Measurements from ENCODE around the gene TMEM14B.
A peak's percentile ranks its signal among the peaks of the same experiment; 100 is the strongest.

TMEM14B gene

GRCh38 chr6:10747251-10747972 lies at the start of gene TMEM14B:
TMEM14B (plus strand) TSS chr6:10747805; CDS start chr6:10749246, 1,441 bp downstream.
- TF ChIP-seq ZFX (IDR thresholded peaks at IDR 0.05; ENCODE audit: borderline replicate concordance), result no peak
- TF ChIP-seq, protein P1, sequence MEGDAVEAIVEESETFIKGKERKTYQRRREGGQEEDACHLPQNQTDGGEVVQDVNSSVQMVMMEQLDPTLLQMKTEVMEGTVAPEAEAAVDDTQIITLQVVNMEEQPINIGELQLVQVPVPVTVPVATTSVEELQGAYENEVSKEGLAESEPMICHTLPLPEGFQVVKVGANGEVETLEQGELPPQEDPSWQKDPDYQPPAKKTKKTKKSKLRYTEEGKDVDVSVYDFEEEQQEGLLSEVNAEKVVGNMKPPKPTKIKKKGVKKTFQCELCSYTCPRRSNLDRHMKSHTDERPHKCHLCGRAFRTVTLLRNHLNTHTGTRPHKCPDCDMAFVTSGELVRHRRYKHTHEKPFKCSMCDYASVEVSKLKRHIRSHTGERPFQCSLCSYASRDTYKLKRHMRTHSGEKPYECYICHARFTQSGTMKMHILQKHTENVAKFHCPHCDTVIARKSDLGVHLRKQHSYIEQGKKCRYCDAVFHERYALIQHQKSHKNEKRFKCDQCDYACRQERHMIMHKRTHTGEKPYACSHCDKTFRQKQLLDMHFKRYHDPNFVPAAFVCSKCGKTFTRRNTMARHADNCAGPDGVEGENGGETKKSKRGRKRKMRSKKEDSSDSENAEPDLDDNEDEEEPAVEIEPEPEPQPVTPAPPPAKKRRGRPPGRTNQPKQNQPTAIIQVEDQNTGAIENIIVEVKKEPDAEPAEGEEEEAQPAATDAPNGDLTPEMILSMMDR (IDR thresholded peaks at IDR 0.05), result no peak
- peak within 1 kb of the TSS; percentile 88 for H3K27ac ChIP-seq

DNA sequence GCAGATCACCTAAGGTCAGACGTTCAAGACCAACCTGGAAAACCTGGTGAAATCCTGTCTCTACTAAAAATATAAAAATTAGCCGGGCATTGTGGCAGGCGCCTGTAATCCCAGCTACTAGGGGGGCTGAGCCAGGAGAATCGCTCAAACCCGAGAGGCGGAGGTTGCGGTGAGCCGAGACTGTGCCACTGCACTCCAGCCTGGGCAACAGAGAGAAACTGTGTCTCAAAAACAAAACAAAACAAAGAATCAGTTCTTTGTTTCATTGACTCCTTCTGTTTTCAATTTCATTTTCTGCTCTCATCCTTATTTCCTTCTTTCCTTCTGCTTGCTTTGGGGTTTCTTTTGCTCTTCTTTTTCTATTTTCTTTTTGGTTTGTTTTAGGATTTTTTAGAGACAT lies 33.6 kb upstream of the TMEM14B start:
- no peak overlapping the region for H3K27ac ChIP-seq
- TF ChIP-seq, protein P1 (IDR thresholded peaks at IDR 0.05), result no peak
- no peak for TF ChIP-seq ZFX (IDR thresholded peaks at IDR 0.05; ENCODE audit: borderline replicate concordance)

DNA sequence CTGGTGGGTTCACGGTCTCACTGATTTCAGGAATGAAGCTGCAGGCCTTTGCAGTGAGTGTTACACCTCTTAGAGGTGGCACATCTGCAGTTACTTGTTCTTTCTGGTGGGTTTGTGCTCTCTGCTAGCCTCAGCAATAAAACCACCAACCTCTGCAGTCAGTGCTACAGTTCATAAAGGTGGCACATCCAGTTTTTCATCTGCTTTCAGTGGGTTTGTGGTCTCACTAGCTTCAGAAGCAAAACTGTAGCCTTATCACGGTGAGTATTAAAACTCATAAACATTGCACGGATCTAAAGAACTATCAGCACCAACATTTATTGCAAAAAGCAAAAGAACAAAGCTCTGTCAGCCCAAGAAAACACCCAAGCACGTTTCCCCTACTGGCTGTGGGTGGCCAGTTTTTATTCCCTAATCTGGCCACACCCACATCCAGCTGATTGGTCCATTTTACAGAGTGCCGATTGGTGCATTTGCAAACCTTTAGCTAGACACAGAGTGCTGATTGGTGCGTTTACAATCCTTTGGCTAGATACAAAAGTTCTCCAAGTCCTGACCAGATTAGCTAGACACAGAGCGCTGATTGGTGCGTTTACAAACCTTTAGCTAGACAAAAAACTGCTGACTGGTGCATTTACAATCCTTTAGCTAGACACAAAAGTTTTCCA lies 28.2 kb upstream of the TMEM14B start:
- H3K27ac ChIP-seq, result peak overlapping the region; percentile 88
- TF ChIP-seq ZFX (IDR thresholded peaks at IDR 0.05; ENCODE audit: borderline replicate concordance), result no peak
- TF ChIP-seq, protein P1 (IDR thresholded peaks at IDR 0.05), result no peak

GRCh38 chr6:10719964-10720264 lies 27.7 kb upstream of the TMEM14B start:
- peak overlapping the region; percentile 88 for H3K27ac ChIP-seq
- TF ChIP-seq, protein P1 (IDR thresholded peaks at IDR 0.05), result no peak
- no peak for TF ChIP-seq ZFX (IDR thresholded peaks at IDR 0.05; ENCODE audit: borderline replicate concordance)

GRCh38 chr6:10720265-10720959 lies 27.2 kb upstream of the TMEM14B start:
- H3K27ac ChIP-seq, result peak overlapping the region; percentile 88
- TF ChIP-seq, protein P1 (IDR thresholded peaks at IDR 0.05), result no peak
- TF ChIP-seq ZFX (IDR thresholded peaks at IDR 0.05; ENCODE audit: borderline replicate concordance), result no peak

DNA sequence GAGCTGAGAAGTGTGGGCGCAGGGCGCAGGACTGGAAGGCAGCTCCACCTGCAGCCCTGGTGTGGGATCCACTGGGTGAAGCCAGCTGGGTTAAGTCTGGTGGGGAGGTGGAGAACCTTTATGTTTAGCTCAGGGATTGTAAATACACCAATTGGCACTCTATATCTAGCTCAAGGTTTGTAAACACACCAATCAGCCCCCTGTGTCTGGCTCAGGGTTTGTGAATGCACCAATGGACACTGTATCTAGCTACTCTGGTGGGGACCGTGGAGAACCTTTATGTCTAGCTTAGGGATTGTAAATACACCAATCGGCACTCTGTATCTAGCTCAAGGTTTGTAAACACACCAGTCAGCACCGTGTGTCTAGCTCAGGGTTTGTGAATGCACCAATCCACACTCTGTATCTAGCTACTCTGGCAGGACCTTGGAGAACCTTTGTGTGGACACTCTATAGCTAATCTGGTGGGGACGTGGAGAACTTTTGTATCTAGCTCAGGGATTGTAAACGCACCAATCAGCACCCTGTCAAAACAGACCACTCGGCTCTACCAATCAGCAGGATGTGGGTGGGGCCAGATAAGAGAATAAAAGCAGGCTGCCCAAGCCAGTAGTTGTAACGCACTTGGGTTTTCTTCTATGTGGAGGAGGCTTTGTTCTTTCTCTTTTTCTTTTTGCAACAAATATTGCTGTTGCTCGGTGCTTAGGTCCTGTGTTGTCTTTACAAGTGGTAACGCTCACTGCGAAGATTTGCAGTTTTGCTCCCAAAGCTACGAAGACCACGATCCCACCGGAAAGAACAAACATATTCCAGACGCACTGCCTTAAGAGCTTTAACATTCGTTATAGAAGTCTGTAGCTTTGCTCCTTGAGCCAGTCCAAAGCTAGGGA lies 26.4 kb upstream of the TMEM14B start:
- H3K27ac ChIP-seq, result peak overlapping the region; percentile 88

DNA sequence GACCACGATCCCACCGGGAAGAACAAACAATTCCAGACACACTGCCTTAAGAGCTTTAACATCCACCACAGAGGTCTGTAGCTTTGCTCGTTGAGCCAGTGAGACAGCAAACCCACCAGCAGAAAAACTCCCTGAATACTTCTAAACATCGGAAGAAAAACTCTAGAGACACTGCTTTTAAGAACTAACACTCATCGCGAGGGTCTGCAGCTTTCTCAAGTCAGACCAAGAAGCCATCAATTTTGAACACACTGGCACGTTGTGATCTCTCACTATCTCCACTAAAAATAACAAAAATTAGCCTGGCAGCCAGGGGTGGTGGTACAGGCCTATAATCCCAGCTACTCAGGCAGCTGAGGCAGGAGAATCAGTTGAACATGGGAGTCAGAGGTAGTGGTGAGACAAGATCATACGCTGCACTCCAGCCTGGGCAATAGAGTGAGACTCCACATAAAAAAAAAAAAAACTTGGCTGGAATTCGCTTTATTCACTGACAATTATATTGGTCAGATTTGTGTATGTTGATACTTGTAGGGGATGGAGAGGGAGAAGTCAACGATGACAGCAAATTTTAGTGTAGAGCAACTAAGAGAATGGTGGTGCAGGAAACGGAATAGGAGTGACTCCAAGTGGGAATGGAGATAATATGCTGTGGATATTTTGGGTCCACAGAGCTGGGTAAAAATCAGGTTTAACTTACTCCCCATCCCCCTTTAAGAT lies 25.6 kb upstream of the TMEM14B start:
- TF ChIP-seq, protein P1 (IDR thresholded peaks at IDR 0.05), result no peak
- TF ChIP-seq ZFX (IDR thresholded peaks at IDR 0.05; ENCODE audit: borderline replicate concordance), result no peak
- H3K27ac ChIP-seq, result peak overlapping the region; percentile 88

Data from 22Rv1 (cell line).